ENCODE data around the gene MLEC. TPM values are rescaled to one million over a fixed set of nuclear protein-coding genes. Genes with fewer than 3 reads are reported as not detected.

Gene MLEC
- total and polyA plus RNA-seq, 10 donors: 7.7 to 117 (median 68.9) TPM

GRCh38 chr12:120689397-120690082 lies 2.6 kb downstream of the MLEC start:
- peak overlapping the region in 3 of 8 donors; percentile 93 to 96 (median 93) for H3K27ac ChIP-seq
- H3K4me1 ChIP-seq: peaks cover 40 to 89% (median 66%) of the 10 kb centered on the region in 6 donors
- DNase-seq: no peak
- no peaks in the 10 kb centered on the region for H3K27me3 ChIP-seq (replicated peaks in 1 of 7)
- TF ChIP-seq CTCF (IDR thresholded peaks at IDR 0.05 in 8 of 11, conservative IDR thresholded peaks at IDR 0.05 in 3 of 11): no peak
- TF ChIP-seq POLR2AphosphoS5 (IDR thresholded peaks at IDR 0.05): no peak
- TF ChIP-seq POLR2A (IDR thresholded peaks at IDR 0.05): no peak
- H3K36me3 ChIP-seq: peaks cover 1 to 19% (median 11%) of the 10 kb centered on the region in 6 donors
- no peaks in the 10 kb centered on the region for H3K9me3 ChIP-seq
- intact Hi-C loops (cut with DNase I; ENCODE audit: low total_unique reads): no loop called here
- 64 to 85% (median 68%) methylated on average over 6 of the region's 6 CpGs for WGBS, 5 donors
- peak overlapping the region in 5 of 8 donors; percentile 81 to 97 (median 91) for H3K4me3 ChIP-seq

DNA sequence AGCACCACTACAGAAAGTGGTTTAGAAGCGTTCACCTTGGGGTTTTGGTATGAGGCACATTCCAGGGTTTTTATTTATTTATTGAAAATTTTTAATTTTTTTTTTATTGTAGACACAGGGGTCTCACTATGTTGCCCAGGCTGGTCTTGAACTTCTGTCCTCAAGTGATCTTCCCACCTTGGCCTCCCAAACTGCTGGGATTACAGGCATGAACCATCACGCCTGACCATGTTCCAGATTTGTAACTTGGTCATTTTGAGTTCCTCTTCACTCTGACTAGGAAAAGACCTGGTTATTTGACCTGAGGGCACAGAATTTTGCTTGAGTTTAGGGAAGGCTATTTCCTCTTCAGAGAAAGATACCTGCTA lies 3.1 kb downstream of the MLEC start:
- intact Hi-C loops (cut with DNase I; ENCODE audit: low total_unique reads): no loop called here
- no peak overlapping the region for H3K27ac ChIP-seq
- no peaks in the 10 kb centered on the region for H3K27me3 ChIP-seq (replicated peaks in 1 of 7)
- peaks cover 40 to 89% (median 61%) of the 10 kb centered on the region in 6 donors for H3K4me1 ChIP-seq
- no peaks in the 10 kb centered on the region for H3K9me3 ChIP-seq
- H3K4me3 ChIP-seq: peak overlapping the region in 1 of 8 donors; percentile 97
- 84 to 97% (median 89%) methylated on average over 2 of the region's 2 CpGs for WGBS, 5 donors
- TF ChIP-seq CTCF (IDR thresholded peaks at IDR 0.05 in 8 of 11, conservative IDR thresholded peaks at IDR 0.05 in 3 of 11): no peak
- TF ChIP-seq POLR2A (IDR thresholded peaks at IDR 0.05): no peak
- TF ChIP-seq POLR2AphosphoS5 (IDR thresholded peaks at IDR 0.05): no peak
- H3K36me3 ChIP-seq: peaks cover 6 to 24% (median 16%) of the 10 kb centered on the region in 6 donors
- DNase-seq: no peak

GRCh38 chr12:120690978-120691377 lies 4.0 kb downstream of the MLEC start:
- peaks cover 34 to 81% (median 51%) of the 10 kb centered on the region in 6 donors for H3K4me1 ChIP-seq
- TF ChIP-seq POLR2A (IDR thresholded peaks at IDR 0.05): no peak
- TF ChIP-seq CTCF (IDR thresholded peaks at IDR 0.05 in 8 of 11, conservative IDR thresholded peaks at IDR 0.05 in 3 of 11): no peak
- no peak for TF ChIP-seq POLR2AphosphoS5 (IDR thresholded peaks at IDR 0.05)
- intact Hi-C loops (cut with DNase I; ENCODE audit: low total_unique reads): no loop called here
- H3K9me3 ChIP-seq: no peaks in the 10 kb centered on the region
- H3K27me3 ChIP-seq (replicated peaks in 1 of 7): no peaks in the 10 kb centered on the region
- peaks cover 12 to 34% (median 25%) of the 10 kb centered on the region in 6 donors for H3K36me3 ChIP-seq
- H3K4me3 ChIP-seq: no peak overlapping the region
- 60 to 88% (median 72%) methylated on average over 3 of the region's 3 CpGs for WGBS, 5 donors
- peak overlapping the region in 3 of 8 donors; percentile 1 to 12 (median 7) for H3K27ac ChIP-seq
- DNase-seq: no peak

GRCh38 chr12:120692524-120693033 lies 5.6 kb downstream of the MLEC start:
- WGBS, 5 donors: 84 to 93% (median 91%) methylated on average over 11 of the region's 11 CpGs
- intact Hi-C loops (cut with DNase I; ENCODE audit: low total_unique reads): no loop called here
- peaks cover 12 to 50% (median 41%) of the 10 kb centered on the region in 6 donors for H3K36me3 ChIP-seq
- H3K27me3 ChIP-seq (replicated peaks in 1 of 7): no peaks in the 10 kb centered on the region
- TF ChIP-seq POLR2AphosphoS5 (IDR thresholded peaks at IDR 0.05): no peak
- no peak for TF ChIP-seq CTCF (IDR thresholded peaks at IDR 0.05 in 8 of 11, conservative IDR thresholded peaks at IDR 0.05 in 3 of 11)
- TF ChIP-seq POLR2A (IDR thresholded peaks at IDR 0.05): no peak
- no peaks in the 10 kb centered on the region for H3K9me3 ChIP-seq
- no peak overlapping the region for H3K27ac ChIP-seq
- H3K4me3 ChIP-seq: no peak overlapping the region
- peaks cover 32 to 74% (median 49%) of the 10 kb centered on the region in 6 donors for H3K4me1 ChIP-seq
- no peak for DNase-seq
